OCI-LY7 (cell line): ENCODE results near the gene POFUT1. TPM values are rescaled to one million over a fixed set of nuclear protein-coding genes. Genes with fewer than 3 reads are reported as not detected.
"Not testable (repeated sequence)": the region's sequence is repeated elsewhere in the genome, so short reads cannot be mapped to it uniquely, and the experiment has no call there.

Experiments used
- BruUV-seq: library from RNA; stranded (reverse); fragments of 400-500 nt; replicated peaks from 2 replicates; lab custom pipeline; 2021; lab: Mats Ljungman, UMichigan
- CTCF ChIA-PET: fragments of 300-600 bp; sonication (Branson Sonifier 250); formaldehyde crosslinking; loops from one replicate; lab custom pipeline; 2022; ENCODE audit warnings: antibody characterized with exemption; ENCODE audit not compliant: unreplicated experiment; lab: Charles Lee
- POLR2A ChIA-PET: fragments of 300-600 bp; sonication (Branson Sonifier 250); formaldehyde crosslinking; loops from one replicate; lab custom pipeline; 2022; ENCODE audit warnings: antibody characterized with exemption; lab: Charles Lee
- DNase-seq: peaks from one replicate; pipeline ENCODE4 v3.0.0-alpha.2; 2015; ENCODE audit warnings: low spot score
- H2AFZ ChIP-seq: fragments of 200-600 bp; sonication (generic), shearing (Covaris generic); 2 replicates; pipeline ENCODE4 v1.6.1; 2014; ENCODE audit warnings: mild to moderate bottlenecking, antibody characterized with exemption, low read length, moderate library complexity
- H3K27ac ChIP-seq: fragments of 200-600 bp; sonication (generic); 2 replicates; pipeline ENCODE4 v1.5.1; 2014; ENCODE audit warnings: mixed run types, low read depth, mild to moderate bottlenecking, moderate library complexity, low read length, inconsistent platforms; ENCODE audit not compliant: poor library complexity, severe bottlenecking
- H3K36me3 ChIP-seq: fragments of 200-600 bp; sonication (generic); 2 replicates; pipeline ENCODE4 v1.6.1; 2014; ENCODE audit warnings: mild to moderate bottlenecking, antibody characterized with exemption, low read length, moderate library complexity, mixed read lengths; ENCODE audit not compliant: insufficient read depth
- H3K4me1 ChIP-seq: fragments of 200-600 bp; sonication (generic); 2 replicates; pipeline ENCODE4 v1.5.1; 2014; ENCODE audit warnings: mild to moderate bottlenecking, low read length; ENCODE audit not compliant: insufficient read depth, poor library complexity, severe bottlenecking
- H3K4me2 ChIP-seq: fragments of 200-600 bp; sonication (generic); 2 replicates; pipeline ENCODE4 v1.6.1; 2014; ENCODE audit warnings: mild to moderate bottlenecking, low read length
- H3K4me3 ChIP-seq: fragments of 200-600 bp; sonication (generic); 2 replicates; pipeline ENCODE4 v1.5.1; 2014; ENCODE audit warnings: mild to moderate bottlenecking, low read depth, low read length; ENCODE audit not compliant: poor library complexity, severe bottlenecking
- H3K79me2 ChIP-seq: fragments of 200-600 bp; sonication (generic); 2 replicates; pipeline ENCODE4 v1.6.1; 2016; ENCODE audit warnings: low read depth, mild to moderate bottlenecking, low read length, moderate library complexity, mixed read lengths; ENCODE audit not compliant: insufficient read depth
- H3K9me2 ChIP-seq: fragments of 200-600 bp; sonication (generic); 2 replicates; pipeline ENCODE4 v1.6.1; 2016; ENCODE audit warnings: mild to moderate bottlenecking, low read length, mixed read lengths; ENCODE audit not compliant: insufficient read depth
- H3K9me3 ChIP-seq: fragments of 200-600 bp; sonication (generic); 2 replicates; pipeline ENCODE4 v1.6.1; 2014; ENCODE audit warnings: mild to moderate bottlenecking, mixed run types, low read length, mixed read lengths
- H4K20me1 ChIP-seq: fragments of 200-600 bp; sonication (generic); 2 replicates; pipeline ENCODE4 v1.6.1; 2014; ENCODE audit warnings: mild to moderate bottlenecking, antibody characterized with exemption, low read length, moderate library complexity, mixed read lengths; ENCODE audit not compliant: insufficient read depth
- CTCF ChIP-seq: fragments of 200-600 bp; sonication (generic); conservative IDR thresholded peaks from 2 replicates; pipeline ENCODE4 v1.5.1; 2014; ENCODE audit warnings: mild to moderate bottlenecking, antibody characterized with exemption, low read length, moderate library complexity, mixed read lengths
- EZH2phosphoT487 ChIP-seq: fragments of 200-600 bp; sonication (generic); IDR thresholded peaks from 2 replicates; pipeline ENCODE4 v1.6.1; 2018; ENCODE audit warnings: low read depth, borderline replicate concordance, mild to moderate bottlenecking, mixed run types, antibody characterized with exemption, low read length, moderate library complexity, mixed read lengths
- intact Hi-C: fragments of 100-400 bp; cut with micrococcal nuclease; formaldehyde crosslinking; loops from one replicate; pipeline ENCODE4 v1.10.0; 2022; ENCODE audit not compliant: unreplicated experiment
- total RNA-seq, 2 experiments: library from RNA; depleted of rRNA in 1 of 2; stranded (reverse); fragments of >200 nt in 1 of 2; shearing (Covaris generic) in 1 of 2; gene quantifications; 2 replicates each; pipeline ENCODE4 v1.2.3, GENCODE V29; 2014 to 2022

The POFUT1 gene
- total RNA-seq, 2 experiments from 2014 or later, result 21.4 to 33.1 TPM

GRCh38 chr20:32241807-32242206, 34.1 kb downstream of the POFUT1 start:
- Histone ChIP-seq H3K27ac (no peak overlapping the region), H2AFZ (no peak overlapping the region), H3K36me3 (peaks cover 8% of the 10 kb centered on the region; the same call in 1 of the 2 replicates), H4K20me1 (no peaks in the 10 kb centered on the region), H3K9me2 (no peaks in the 10 kb centered on the region), H3K4me3 (no peak overlapping the region), H3K9me3 (no peaks in the 10 kb centered on the region), H3K4me1 (peaks cover 19% of the 10 kb centered on the region), H3K79me2 (no peaks in the 10 kb centered on the region), H3K4me2 (no peak overlapping the region)
- ChIA-PET POLR2A (interaction anchor here (0.5 to 2.1 kb wide), 3 partner anchors 11 to 37 kb away, joined by 3 to 6 read pairs (median 4); no protein-coding TSS in a partner anchor), CTCF (no interaction called here)
- no peak for DNase-seq
- TF ChIP-seq CTCF (no peak), EZH2phosphoT487 (no peak)
- intact Hi-C loops, result no loop called here
- BruUV-seq, result no TSS peak

GRCh38 chr20:32244150-32244823, 36.6 kb downstream of the POFUT1 start:
- no TSS peak for BruUV-seq
- DNase-seq, result no peak
- ChIA-PET POLR2A (interaction anchor here (0.6 to 1.6 kb wide), 3 partner anchors 9 to 600 kb away, joined by 3 to 5 read pairs (median 4); no protein-coding TSS in a partner anchor), CTCF (interaction anchor here (0.5 to 0.6 kb wide), 2 partner anchors 10 to 12 kb away, joined by 3 to 4 read pairs; no protein-coding TSS in a partner anchor)
- no peaks in the 10 kb centered on the region for H3K9me2 ChIP-seq
- H3K36me3 ChIP-seq, result no peaks in the 10 kb centered on the region
- H3K4me2 ChIP-seq, result no peak overlapping the region
- H3K79me2 ChIP-seq, result no peaks in the 10 kb centered on the region
- peaks cover 19% of the 10 kb centered on the region for H3K4me1 ChIP-seq
- H3K9me3 ChIP-seq, result no peaks in the 10 kb centered on the region
- H3K4me3 ChIP-seq, result no peak overlapping the region
- TF ChIP-seq CTCF (no peak), EZH2phosphoT487 (no peak)
- H4K20me1 ChIP-seq, result no peaks in the 10 kb centered on the region
- H2AFZ ChIP-seq, result no peak overlapping the region
- intact Hi-C loops, result no loop called here
- no peak overlapping the region for H3K27ac ChIP-seq

DNA sequence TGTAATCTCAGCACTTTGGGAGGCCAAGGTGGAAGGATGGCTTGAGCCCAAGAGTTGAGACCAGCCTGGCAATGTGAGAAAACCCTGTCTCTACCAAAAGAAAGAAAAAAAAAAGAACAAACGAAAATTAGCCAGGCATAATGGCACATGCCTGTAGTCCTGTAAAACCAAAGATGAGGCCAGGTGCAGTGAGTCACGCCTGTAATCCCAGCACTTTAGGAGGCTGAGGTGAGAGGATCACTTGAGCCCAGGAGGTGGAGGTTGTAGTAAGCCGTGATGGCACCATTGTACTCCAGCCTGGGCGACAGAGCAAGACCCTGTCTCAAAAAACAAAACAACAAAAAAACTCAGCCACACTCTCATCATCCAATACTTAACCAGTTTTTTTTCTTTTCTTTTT, 37.3 kb downstream of the POFUT1 start:
- intact Hi-C loops, result no loop called here
- ChIA-PET POLR2A (interaction anchor here (0.7 to 1.6 kb wide), 4 partner anchors 8 to 45 kb away, joined by 3 to 6 read pairs (median 4); no protein-coding TSS in a partner anchor), CTCF (interaction anchor here (0.5 kb wide), 1 partner anchor 12 kb away, joined by 4 read pairs; no protein-coding TSS in a partner anchor)
- DNase-seq, result no peak
- Histone ChIP-seq H3K4me1 (peaks cover 14% of the 10 kb centered on the region), H3K79me2 (no peaks in the 10 kb centered on the region), H2AFZ (no peak overlapping the region), H3K9me3 (no peaks in the 10 kb centered on the region), H3K36me3 (no peaks in the 10 kb centered on the region), H3K4me3 (no peak overlapping the region), H4K20me1 (no peaks in the 10 kb centered on the region), H3K9me2 (no peaks in the 10 kb centered on the region), H3K4me2 (no peak overlapping the region), H3K27ac (no peak overlapping the region)
- TF ChIP-seq CTCF (no peak), EZH2phosphoT487 (no peak)
- no TSS peak for BruUV-seq

- H3K4me1 ChIP-seq, BruUV-seq, H3K36me3 ChIP-seq, intact Hi-C loops, H2AFZ ChIP-seq, DNase-seq, H3K4me2 ChIP-seq, H3K79me2 ChIP-seq, H3K27ac ChIP-seq, H3K9me3 ChIP-seq, H3K9me2 ChIP-seq, H4K20me1 ChIP-seq, CTCF ChIA-PET, H3K4me3 ChIP-seq: not testable (repeated sequence)
- POLR2A ChIA-PET, result interaction anchor here (0.6 to 1.2 kb wide), 4 partner anchors 11 to 53 kb away, joined by 3 to 6 read pairs (median 4); no protein-coding TSS in a partner anchor
These were observed 38.5 kb downstream of the POFUT1 start for GRCh38 chr20:32246208-32246607.
